Stimulated activated CD8-positive, alpha-beta memory T cell treated with anti-CD3 and anti-CD28 coated beads, Interleukin-15, amount 100 ng/mL, for 4 hours (primary cell): Measurements from ENCODE around the gene USP24.
"Not testable (repeated sequence)": the region's sequence is repeated elsewhere in the genome, so short reads cannot be mapped to it uniquely, and the experiment has no call there.

Experiments used
- DNase-seq, 2 donors: peaks; one replicate each; pipeline ENCODE4 v3.0.0-alpha.2; 2020; ENCODE audit warnings: low read depth in 2 of 2

Gene USP24

GRCh38 chr1:55040083-55040932 lies 174.9 kb downstream of the USP24 start:
- no peak for DNase-seq

- no peak for DNase-seq
Observed at GRCh38 chr1:55039342-55040082, 175.7 kb downstream of the USP24 start, which contains the start of gene PCSK9. Gene PCSK9, plus strand, starts transcription at chr1:55039548. Its CDS starts 290 bp downstream, at chr1:55039838.

DNA sequence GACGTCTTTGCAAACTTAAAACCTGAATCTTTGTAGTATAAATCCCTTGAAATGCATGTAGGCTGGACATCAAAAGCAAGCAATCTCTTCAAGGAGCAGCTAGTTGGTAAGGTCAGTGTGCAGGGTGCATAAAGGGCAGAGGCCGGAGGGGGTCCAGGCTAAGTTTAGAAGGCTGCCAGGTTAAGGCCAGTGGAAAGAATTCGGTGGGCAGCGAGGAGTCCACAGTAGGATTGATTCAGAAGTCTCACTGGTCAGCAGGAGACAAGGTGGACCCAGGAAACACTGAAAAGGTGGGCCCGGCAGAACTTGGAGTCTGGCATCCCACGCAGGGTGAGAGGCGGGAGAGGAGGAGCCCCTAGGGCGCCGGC lies 176.2 kb downstream of the USP24 start:
- DNase-seq: no peak

- DNase-seq: no peak
Observed at GRCh38 chr1:55038552-55038838, 176.7 kb downstream of the USP24 start.

GRCh38 chr1:55037733-55038551 lies 177.2 kb downstream of the USP24 start:
- no peak for DNase-seq

DNA sequence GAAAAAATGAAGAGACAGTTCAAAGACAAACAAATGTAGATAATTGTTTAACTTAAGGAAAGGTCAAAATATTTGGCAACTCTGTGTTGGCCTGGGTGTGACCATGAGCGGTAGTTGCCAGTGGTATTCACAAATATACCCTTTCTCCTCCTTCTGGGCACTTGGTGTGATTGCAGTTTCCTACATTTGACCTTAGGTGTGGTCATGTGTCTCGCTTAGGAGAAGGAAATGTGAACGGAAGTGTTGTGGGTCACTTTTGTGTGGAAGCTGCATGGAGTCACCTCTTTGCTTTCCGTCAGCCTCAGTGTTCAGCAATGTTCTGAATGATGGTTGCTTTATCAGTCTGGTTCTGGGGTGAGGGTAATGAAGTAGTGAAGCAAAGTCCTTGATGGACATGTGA lies 179.3 kb downstream of the USP24 start:
- no peak for DNase-seq

DNA sequence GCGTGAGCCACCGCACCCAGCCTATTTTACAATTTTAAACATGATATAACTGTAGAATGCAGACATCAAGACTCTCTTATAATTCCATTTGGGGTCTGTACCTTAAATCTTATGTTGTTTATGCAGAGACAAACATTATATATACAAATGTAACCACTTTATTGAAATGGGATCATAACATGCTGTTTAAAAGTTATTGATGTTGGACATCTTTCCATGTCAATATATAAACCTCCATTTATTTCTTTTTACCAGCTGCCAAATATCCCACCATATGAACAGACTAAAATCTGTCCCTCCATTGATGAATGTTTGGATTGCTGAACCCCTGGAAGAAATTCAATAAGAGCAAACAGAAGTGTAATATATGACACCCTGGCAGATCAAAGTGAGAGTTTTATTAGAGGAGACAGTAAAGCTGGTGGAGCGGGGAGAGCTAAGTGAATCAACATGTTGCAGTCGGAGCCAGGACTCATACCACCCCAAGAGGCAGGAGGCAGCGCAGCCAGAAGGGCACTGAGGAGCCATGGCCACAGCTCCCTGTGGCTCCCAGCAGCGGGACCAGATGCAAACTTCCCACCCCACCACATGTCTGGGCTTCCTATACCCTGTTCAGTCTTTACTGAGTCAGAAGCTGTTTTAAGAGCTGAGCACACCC lies 180.6 kb downstream of the USP24 start:
- no peak for DNase-seq

GRCh38 chr1:55033265-55033614 lies 181.9 kb downstream of the USP24 start:
- DNase-seq: no peak

DNA sequence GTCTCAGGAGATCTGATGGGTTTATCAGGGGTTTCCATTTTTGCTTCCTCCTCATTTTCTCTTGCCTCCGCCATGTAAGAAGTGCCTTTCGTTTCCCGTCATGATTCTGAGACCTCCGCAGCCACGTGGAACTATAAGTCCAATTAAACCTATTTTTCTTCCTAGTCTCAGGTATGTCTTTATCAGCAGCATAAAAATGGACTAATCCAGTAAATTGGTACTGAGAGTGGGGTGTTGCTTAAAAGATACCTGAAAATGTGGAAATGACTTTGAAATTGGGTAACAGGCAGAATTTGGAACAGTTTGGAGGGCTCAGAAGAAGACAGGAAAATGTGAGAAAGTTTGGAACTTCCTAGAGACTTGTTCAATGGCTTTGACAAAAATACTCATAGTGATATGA lies 184.1 kb downstream of the USP24 start:
- DNase-seq: not testable (repeated sequence)

GRCh38 chr1:55026682-55027081 lies 188.5 kb downstream of the USP24 start:
- not testable (repeated sequence) for DNase-seq

GRCh38 chr1:55024163-55024562 lies 191.0 kb downstream of the USP24 start:
- DNase-seq: not testable (repeated sequence)

DNA sequence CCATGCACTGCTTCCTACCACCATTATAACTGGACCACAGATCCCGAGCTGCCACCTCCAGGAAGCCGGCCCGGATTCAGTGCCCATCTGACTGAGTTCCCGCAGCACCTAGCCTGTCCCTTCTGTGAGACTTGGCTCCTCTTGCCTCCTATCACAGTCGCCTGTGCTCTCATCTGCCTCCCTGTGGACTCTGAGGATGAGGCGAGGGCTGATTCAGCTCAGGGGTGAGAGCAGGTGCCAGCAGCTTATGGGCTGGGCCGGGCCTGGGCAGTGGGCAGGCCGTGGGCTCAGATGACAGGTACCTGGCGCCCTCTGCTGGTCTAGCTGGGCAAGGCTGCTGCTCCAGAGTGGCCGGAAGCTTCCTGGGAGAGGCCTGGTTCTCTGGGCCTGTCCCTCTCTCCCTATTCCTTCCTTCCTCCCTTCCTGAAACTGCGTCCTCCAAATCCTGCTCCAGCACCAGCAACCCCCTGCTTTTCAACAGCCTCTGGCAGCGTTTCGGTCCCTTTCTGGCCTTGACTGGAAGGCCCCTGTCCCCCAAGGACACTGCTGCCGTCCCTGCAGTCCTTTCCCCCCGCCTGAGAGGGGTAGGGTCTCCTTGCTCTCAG lies 193.1 kb downstream of the USP24 start:
- peak; percentile 2 to 14 for DNase-seq

GRCh38 chr1:55018395-55018794 lies 196.8 kb downstream of the USP24 start:
- DNase-seq: no peak
